CD4-positive, CD25-positive, alpha-beta regulatory T cell (primary cell): ENCODE measurements around the gene NFX1. TPM values are rescaled to one million over a fixed set of nuclear protein-coding genes. Genes with fewer than 3 reads are reported as not detected.

Experiments used
- ATAC-seq, 2 donors: fragments of 150-1000 bp; cut with Tn5 transposase; one replicate each; pipeline ENCODE4 v1.10.0; 2021; ENCODE audit warnings: low read depth in 2 of 2, moderate number of reproducible peaks in 2 of 2, moderate library complexity in 1 of 2
- DNase-seq, 3 donors: peaks; one replicate each; pipeline versions ENCODE4 v3.0.0 to v3.0.0-alpha.2; 2012 to 2022; ENCODE audit warnings: mixed read lengths in 1 of 3
- H3K27ac ChIP-seq: one replicate; pipeline ENCODE4 v1.7.0; 2013; ENCODE audit warnings: mild to moderate bottlenecking, low read length; ENCODE audit not compliant: insufficient read depth, poor library complexity, severe bottlenecking
- H3K27me3 ChIP-seq: one replicate; pipeline ENCODE4 v1.7.0; 2013; ENCODE audit warnings: low read length; ENCODE audit not compliant: control insufficient read depth, insufficient read depth
- H3K36me3 ChIP-seq: one replicate; pipeline ENCODE4 v1.7.0; 2013; ENCODE audit warnings: mild to moderate bottlenecking, low read length, moderate library complexity; ENCODE audit not compliant: control insufficient read depth, insufficient read depth
- H3K4me1 ChIP-seq: 2 replicates; pipeline ENCODE4 v1.7.0; 2013; ENCODE audit warnings: mild to moderate bottlenecking, low read length; ENCODE audit not compliant: insufficient read depth, control insufficient read depth, poor library complexity, severe bottlenecking
- H3K4me3 ChIP-seq: one replicate; pipeline ENCODE4 v1.7.0; 2013; ENCODE audit warnings: low read depth, mild to moderate bottlenecking, low read length, moderate library complexity
- H3K9me3 ChIP-seq, 2 experiments: 1 replicate in 1 of 2; 2 replicates in 1 of 2; pipeline ENCODE4 v1.7.0; 2013; ENCODE audit warnings: low read length in 2 of 2, mild to moderate bottlenecking in 1 of 2, moderate library complexity in 1 of 2; ENCODE audit not compliant: control insufficient read depth in 2 of 2
- H3K27ac Mint-ChIP-seq, 3 donors: one replicate each; pipeline ENCODE4 v1.8.0; 2020 to 2022; ENCODE audit warnings: mild to moderate bottlenecking in 3 of 3, mixed read lengths in 3 of 3, moderate library complexity in 2 of 3
- H3K27me3 Mint-ChIP-seq: one replicate; pipeline ENCODE4 v1.8.0; 2022; ENCODE audit warnings: mild to moderate bottlenecking, mixed read lengths
- H3K36me3 Mint-ChIP-seq: one replicate; pipeline ENCODE4 v1.8.0; 2020; ENCODE audit warnings: mixed read lengths
- H3K4me1 Mint-ChIP-seq, 4 donors: one replicate each; pipeline ENCODE4 v1.8.0; 2020 to 2022; ENCODE audit warnings: mixed read lengths in 4 of 4, mild to moderate bottlenecking in 1 of 4
- H3K4me3 Mint-ChIP-seq, 4 donors: one replicate each; pipeline ENCODE4 v1.8.0; 2020 to 2022; ENCODE audit warnings: mild to moderate bottlenecking in 4 of 4, mixed read lengths in 4 of 4, moderate library complexity in 3 of 4
- H3K9me3 Mint-ChIP-seq, 7 donors: one replicate each; pipeline ENCODE4 v1.8.0; 2020 to 2022; ENCODE audit warnings: mixed read lengths in 7 of 7, mild to moderate bottlenecking in 3 of 7, moderate library complexity in 2 of 7
- polyA plus RNA-seq, 4 donors: library from polyadenylated mRNA; unstranded; fragments of 300-500 nt; fragmentation: Illumina TruSeq; gene quantifications; one replicate each; pipeline ENCODE4 v1.2.3, GENCODE V29; 2021
- total RNA-seq: library from RNA; stranded (reverse); gene quantifications from one replicate; pipeline ENCODE4 v1.2.3, GENCODE V29; 2022

The NFX1 gene
- total and polyA plus RNA-seq, 5 donors from 2014 or later, result 19.8 to 36.8 (median 28.9) TPM

DNA sequence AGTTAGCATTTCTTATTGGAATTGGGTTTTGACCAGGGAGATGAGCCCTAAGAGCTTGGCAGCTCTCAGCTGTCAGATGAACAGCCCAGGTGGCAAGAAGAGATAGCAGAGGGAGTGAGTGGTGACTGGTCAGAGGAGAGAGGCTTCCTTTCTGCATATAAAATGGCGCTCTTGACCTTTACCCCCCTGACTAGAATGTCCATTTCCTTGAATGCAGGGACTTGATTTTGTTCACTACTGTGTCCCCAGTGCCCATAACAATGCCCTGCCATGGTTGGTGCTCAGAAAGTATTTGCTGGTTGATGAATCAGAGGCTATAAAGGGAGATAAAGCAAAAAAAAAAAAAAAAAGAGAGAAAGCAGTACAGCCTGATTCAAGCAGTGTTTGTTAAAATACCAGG lies 18.3 kb upstream of the NFX1 start:
- Histone ChIP-seq H3K27ac (no peak overlapping the region), H3K4me3 (no peak overlapping the region), H3K9me3 (no peaks in the 10 kb centered on the region), H3K27me3 (no peaks in the 10 kb centered on the region), H3K36me3 (peaks cover 84% of the 10 kb centered on the region), H3K4me1 (peaks cover 6% of the 10 kb centered on the region)
- ATAC-seq, result no peak
- H3K9me3 Mint-ChIP-seq, result no peaks in the 10 kb centered on the region
- DNase-seq, result no peak
- H3K4me3 Mint-ChIP-seq, result no peak overlapping the region
- peak overlapping the region in 2 of 3 donors; percentile 29 to 44 for H3K27ac Mint-ChIP-seq
- peaks cover 14 to 30% (median 24%) of the 10 kb centered on the region in 4 donors for H3K4me1 Mint-ChIP-seq
- H3K36me3 Mint-ChIP-seq, result peaks cover 36% of the 10 kb centered on the region
- H3K27me3 Mint-ChIP-seq, result no peaks in the 10 kb centered on the region

DNA sequence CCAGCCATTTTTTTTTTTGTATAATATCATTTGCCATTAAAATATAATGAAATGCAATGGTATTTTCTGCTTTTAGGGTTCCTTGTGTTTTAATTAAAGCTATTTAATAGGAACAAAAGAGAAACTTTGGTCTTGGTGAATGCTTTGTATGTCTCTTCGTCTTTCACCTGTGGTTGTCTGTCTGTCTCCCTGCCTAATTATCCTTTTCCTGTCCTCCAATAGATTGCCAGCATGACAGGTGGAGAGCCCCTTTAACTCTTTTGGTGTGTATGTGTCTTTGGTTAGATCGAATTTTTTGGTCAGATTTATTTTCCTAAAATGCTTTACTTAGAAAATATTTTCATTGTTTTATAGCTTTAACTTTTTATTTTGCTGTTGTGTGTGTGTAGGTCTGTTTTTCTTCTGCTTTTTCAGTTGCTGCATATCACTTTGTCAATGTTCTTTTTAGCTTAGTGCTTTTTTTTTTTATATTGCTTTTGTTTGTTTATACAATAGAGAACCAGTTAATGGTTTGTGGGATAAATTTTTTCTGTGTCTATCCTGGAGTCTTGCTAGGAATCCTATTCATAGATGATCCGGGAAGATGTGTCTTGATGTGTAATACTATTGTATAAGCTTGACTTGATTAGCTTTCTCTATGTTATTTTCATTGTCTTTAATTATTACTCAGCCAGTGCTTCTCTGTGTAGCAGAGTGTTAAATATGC lies 16.9 kb upstream of the NFX1 start:
- H3K9me3 ChIP-seq, result no peaks in the 10 kb centered on the region
- no peak overlapping the region for H3K27ac Mint-ChIP-seq
- peaks cover 13 to 28% (median 17%) of the 10 kb centered on the region in 4 donors for H3K4me1 Mint-ChIP-seq
- no peak overlapping the region for H3K4me3 ChIP-seq
- H3K4me3 Mint-ChIP-seq, result no peak overlapping the region
- no peak overlapping the region for H3K27ac ChIP-seq
- DNase-seq (no peak), ATAC-seq (no peak)
- peaks cover 88% of the 10 kb centered on the region for H3K36me3 ChIP-seq
- no peaks in the 10 kb centered on the region for H3K4me1 ChIP-seq
- H3K27me3 Mint-ChIP-seq, result no peaks in the 10 kb centered on the region
- H3K36me3 Mint-ChIP-seq, result peaks cover 41% of the 10 kb centered on the region
- H3K9me3 Mint-ChIP-seq, result no peaks in the 10 kb centered on the region
- H3K27me3 ChIP-seq, result no peaks in the 10 kb centered on the region

DNA sequence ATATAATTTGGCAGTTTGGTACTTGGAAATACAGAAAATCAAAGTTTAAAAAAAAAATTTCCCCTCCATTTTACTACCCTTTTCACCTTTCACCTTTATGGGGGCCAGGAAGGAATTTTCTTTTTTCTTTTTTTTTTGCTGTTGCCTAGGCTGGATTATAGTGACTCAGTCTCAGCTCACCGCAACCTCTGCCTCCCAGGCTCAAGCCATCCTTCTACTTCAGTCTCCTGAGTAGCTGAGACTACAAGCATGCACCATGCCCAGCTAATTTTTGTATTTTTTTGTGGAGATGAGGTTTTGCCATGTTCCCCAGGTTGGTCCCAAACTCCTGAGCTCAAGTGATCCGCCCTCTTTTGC lies 16.4 kb upstream of the NFX1 start:
- H3K36me3 Mint-ChIP-seq, result peaks cover 41% of the 10 kb centered on the region
- H3K27me3 Mint-ChIP-seq, result no peaks in the 10 kb centered on the region
- no peak for ATAC-seq

DNA sequence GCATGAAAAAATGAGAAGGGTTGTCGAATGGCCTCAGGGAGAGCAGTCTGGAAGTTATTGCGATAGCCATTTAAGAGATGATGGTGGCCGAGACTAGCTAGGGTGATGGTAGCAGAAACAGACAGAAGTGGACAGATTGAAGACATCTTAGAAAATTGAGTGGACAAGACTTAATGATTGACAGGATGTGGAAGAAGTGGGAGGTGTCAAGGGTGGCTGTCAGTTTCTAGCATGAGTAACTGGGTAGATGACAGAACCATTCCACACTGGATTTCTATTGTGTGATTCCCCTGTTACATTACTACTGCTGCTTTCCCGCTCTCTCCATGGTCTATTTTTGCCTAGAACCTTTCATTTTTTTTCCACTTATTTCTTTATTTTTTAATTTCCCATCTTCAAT lies 12.8 kb upstream of the NFX1 start:
- peaks cover 93% of the 10 kb centered on the region for H3K36me3 ChIP-seq
- H3K27ac Mint-ChIP-seq, result no peak overlapping the region

More for the DNA sequence above, 16.4 kb upstream of the NFX1 start:
- Histone ChIP-seq H3K36me3 (peaks cover 89% of the 10 kb centered on the region), H3K27me3 (no peaks in the 10 kb centered on the region), H3K27ac (no peak overlapping the region), H3K9me3 (no peaks in the 10 kb centered on the region), H3K4me1 (no peaks in the 10 kb centered on the region), H3K4me3 (no peak overlapping the region)
- Mint-ChIP-seq H3K27ac (no peak overlapping the region), H3K9me3 (no peaks in the 10 kb centered on the region), H3K4me1 (peaks cover 12 to 28% (median 16%) of the 10 kb centered on the region in 4 donors), H3K4me3 (no peak overlapping the region)
- DNase-seq, result no peak

DNA sequence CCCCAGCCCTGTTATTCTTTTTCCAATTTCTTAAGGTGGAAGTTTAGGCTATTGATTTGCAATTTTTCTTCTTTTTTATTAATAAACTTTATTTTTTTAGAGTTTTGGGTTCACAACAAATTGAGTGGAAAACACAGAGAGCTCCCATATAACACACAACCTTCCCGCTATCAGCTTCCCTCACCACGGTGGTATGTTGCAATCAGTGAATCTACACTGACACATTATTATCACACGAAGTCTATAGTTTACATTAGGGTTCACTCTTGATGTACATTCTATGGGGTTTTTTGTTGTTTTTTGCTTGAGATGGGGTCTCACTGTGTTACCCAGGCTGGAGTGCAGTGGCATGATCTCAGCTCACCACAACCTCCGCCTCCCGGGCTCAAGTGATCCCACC lies 4.8 kb upstream of the NFX1 start:
- H3K4me3 ChIP-seq, result no peak overlapping the region
- ATAC-seq, result no peak

More for the DNA sequence above, 12.8 kb upstream of the NFX1 start:
- Mint-ChIP-seq H3K9me3 (no peaks in the 10 kb centered on the region), H3K36me3 (peaks cover 36% of the 10 kb centered on the region), H3K27me3 (no peaks in the 10 kb centered on the region), H3K4me3 (no peak overlapping the region), H3K4me1 (peaks cover 4 to 20% (median 11%) of the 10 kb centered on the region in 4 donors)
- no peak overlapping the region for H3K4me3 ChIP-seq
- H3K27me3 ChIP-seq, result no peaks in the 10 kb centered on the region
- no peak for DNase-seq
- no peak overlapping the region for H3K27ac ChIP-seq
- no peak for ATAC-seq
- no peaks in the 10 kb centered on the region for H3K9me3 ChIP-seq
- H3K4me1 ChIP-seq, result no peaks in the 10 kb centered on the region

DNA sequence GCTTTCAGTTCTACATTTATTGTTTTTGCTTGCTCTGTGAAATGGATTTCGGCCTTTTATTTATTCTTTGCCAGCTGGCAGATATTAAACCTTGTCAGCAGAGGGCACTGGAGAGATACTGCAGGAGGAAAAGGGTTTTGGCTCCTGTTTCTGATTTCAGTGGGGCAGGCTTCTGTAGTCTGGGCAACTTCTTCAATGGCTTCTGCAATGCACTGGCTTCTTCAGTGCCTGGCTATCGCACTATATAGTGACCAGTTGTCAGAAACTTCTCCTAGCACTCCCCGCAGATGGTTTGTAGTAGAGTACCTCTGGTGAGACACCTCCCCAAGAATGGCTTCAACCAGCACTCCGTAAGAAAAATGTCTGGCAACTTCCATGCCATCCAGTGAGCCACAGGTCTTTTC lies 3.2 kb upstream of the NFX1 start:
- H3K9me3 ChIP-seq, result no peaks in the 10 kb centered on the region
- DNase-seq (peak; percentile 28 to 84 (median 74)), ATAC-seq (no peak)
- Mint-ChIP-seq H3K4me1 (peaks cover 11 to 31% (median 22%) of the 10 kb centered on the region in 4 donors), H3K27me3 (peaks cover 8% of the 10 kb centered on the region), H3K4me3 (peak overlapping the region; percentile 26 to 90 (median 60)), H3K27ac (peak overlapping the region; percentile 54 to 89 (median 88)), H3K9me3 (no peaks in the 10 kb centered on the region), H3K36me3 (peaks cover 9% of the 10 kb centered on the region)
- peaks cover 40% of the 10 kb centered on the region for H3K4me1 ChIP-seq
- no peaks in the 10 kb centered on the region for H3K27me3 ChIP-seq
- no peak overlapping the region for H3K4me3 ChIP-seq
- H3K27ac ChIP-seq, result no peak overlapping the region
- H3K36me3 ChIP-seq, result peaks cover 11% of the 10 kb centered on the region

More for the DNA sequence above, 4.8 kb upstream of the NFX1 start:
- H3K4me3 Mint-ChIP-seq, result no peak overlapping the region
- no peaks in the 10 kb centered on the region for H3K9me3 Mint-ChIP-seq
- Histone ChIP-seq H3K4me1 (peaks cover 25% of the 10 kb centered on the region), H3K27ac (no peak overlapping the region), H3K27me3 (no peaks in the 10 kb centered on the region), H3K36me3 (peaks cover 27% of the 10 kb centered on the region), H3K9me3 (no peaks in the 10 kb centered on the region)
- H3K4me1 Mint-ChIP-seq, result peaks cover 4 to 15% (median 11%) of the 10 kb centered on the region in 4 donors
- peak overlapping the region in 1 of 3 donors; percentile 41 for H3K27ac Mint-ChIP-seq
- H3K36me3 Mint-ChIP-seq, result peaks cover 13% of the 10 kb centered on the region
- peaks cover 8% of the 10 kb centered on the region for H3K27me3 Mint-ChIP-seq
- DNase-seq, result no peak

DNA sequence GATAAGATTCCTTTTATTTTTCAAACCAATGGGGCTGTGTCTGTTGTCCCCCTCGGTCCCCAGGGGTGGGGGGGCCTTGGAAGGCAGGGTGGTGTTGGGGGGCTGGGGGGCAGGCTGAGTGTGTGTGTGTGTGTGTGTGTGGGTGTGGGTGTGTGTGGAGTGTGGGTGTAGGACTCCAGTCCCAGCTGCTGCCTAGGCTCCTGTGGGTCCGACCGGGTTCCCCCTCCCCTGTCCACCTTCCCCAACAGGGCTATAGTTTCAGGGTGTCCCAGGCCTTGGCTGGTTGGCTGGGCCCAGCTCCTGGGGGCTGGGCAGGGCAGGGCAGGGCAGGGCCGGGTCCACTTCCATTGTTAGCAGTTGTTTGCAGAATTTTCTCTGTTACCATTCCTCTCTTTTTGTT lies 2.1 kb upstream of the NFX1 start:
- Mint-ChIP-seq H3K4me1 (peaks cover 22 to 43% (median 34%) of the 10 kb centered on the region in 4 donors), H3K27me3 (peaks cover 8% of the 10 kb centered on the region), H3K4me3 (peak overlapping the region in 2 of 4 donors; percentile 46 to 70), H3K27ac (peak overlapping the region in 2 of 3 donors; percentile 60 to 82), H3K9me3 (peaks cover 0 to 1% (median 0%) of the 10 kb centered on the region in 7 donors), H3K36me3 (peaks cover 13% of the 10 kb centered on the region)
- DNase-seq, result no peak
- Histone ChIP-seq H3K4me3 (no peak overlapping the region), H3K27ac (no peak overlapping the region), H3K4me1 (peaks cover 45% of the 10 kb centered on the region), H3K36me3 (no peaks in the 10 kb centered on the region), H3K9me3 (no peaks in the 10 kb centered on the region), H3K27me3 (no peaks in the 10 kb centered on the region)
- ATAC-seq, result no peak
